ENCODE data around the gene PPP1R1C. TPM values are rescaled to one million over a fixed set of nuclear protein-coding genes. Genes with fewer than 3 reads are reported as not detected.

The PPP1R1C gene
- total RNA-seq, 1 donor from 2014 or later = not detected

- intact Hi-C loops (cut with micrococcal nuclease) = no loop called here
Measured at GRCh38 chr2:181970160-181970794, 15.4 kb upstream of the PPP1R1C start.

- intact Hi-C loops (cut with micrococcal nuclease) = no loop called here
Measured at GRCh38 chr2:181971032-181971431, 14.6 kb upstream of the PPP1R1C start.

GRCh38 chr2:181972431-181973170, 13.1 kb upstream of the PPP1R1C start:
- intact Hi-C loops (cut with micrococcal nuclease) = no loop called here

DNA sequence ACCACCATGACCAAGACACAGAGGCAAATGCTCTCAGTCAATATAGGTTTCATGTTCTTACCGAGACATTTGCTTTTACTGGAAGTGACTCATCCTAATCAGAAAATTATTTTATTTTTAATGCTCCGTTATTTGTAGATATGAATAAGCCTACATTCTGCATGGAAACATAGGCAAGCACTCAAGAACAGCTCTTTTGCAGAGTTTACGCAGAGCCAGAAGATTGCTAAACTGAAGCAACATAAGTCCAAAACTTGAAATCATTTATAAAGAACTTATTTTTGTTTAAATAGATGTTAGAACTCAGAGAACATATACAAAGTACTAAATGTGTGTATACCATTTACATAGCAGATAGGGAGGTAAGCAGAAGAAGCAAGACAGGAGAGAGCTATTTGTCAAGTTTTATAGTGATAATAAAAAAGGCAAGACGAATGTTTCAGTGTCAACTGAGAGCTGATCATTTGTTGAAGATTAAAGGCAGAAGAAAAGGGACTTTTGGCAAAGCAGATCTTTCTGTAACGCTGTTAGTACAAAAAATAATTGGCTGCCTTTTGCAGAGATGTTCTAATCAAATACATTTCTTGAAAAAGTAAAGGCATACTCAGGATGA, 12.4 kb upstream of the PPP1R1C start:
- intact Hi-C loops (cut with micrococcal nuclease) = no loop called here

DNA sequence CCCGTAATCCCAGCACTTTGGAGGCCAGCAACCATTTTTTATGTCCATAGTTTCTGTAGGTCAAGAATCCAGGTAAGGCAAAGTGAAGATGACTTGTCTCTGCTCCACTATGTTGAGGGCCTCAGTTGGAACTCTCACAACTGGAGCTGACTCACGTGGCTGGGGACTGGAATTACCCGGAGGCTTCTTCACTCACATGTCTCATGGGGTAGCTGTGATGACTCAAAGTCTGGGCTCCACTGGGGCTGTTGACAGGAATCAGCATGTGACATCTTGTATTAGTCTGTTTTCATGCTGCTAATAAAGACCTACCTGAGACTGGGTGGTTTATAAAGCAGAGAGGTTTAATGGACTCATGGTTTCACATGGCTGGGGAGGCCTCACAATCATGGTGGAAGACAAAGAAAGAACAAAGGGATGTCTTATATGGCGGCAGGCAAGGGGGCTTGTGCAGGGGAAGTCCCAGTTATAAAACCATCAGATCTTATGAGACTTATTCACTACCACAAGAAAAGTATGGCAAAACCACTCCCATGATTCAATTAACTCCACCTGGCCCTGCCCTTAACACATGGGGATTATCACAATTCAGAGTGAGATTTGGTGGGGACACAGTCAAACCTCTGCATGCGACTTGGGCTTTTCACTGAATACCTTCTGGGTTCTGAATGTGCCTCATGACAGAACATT, 7.8 kb upstream of the PPP1R1C start:
- intact Hi-C loops (cut with micrococcal nuclease) = no loop called here

- intact Hi-C loops (cut with micrococcal nuclease) = no loop called here
Measured at GRCh38 chr2:181978351-181979150, 7.1 kb upstream of the PPP1R1C start.

DNA sequence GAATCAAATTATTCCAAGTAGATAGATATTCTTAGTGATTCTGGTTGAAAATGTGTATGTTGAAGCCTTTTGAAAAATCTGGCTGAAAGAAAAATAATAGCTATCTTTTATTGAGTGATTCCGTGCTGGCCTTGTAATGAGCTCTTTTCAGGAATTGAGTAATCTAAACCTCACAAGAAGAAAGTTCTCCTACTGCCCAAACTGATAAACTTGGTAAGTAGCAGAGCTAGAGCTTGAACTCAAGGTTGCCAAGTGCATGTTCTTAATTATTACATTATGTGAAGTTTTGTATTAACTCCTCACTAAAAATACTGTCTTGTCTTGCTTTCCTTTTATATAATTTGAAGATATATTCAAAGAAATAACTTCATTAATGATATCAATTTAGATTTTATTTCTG, 1.6 kb upstream of the PPP1R1C start:
- intact Hi-C loops (cut with micrococcal nuclease) = no loop called here

- intact Hi-C loops (cut with micrococcal nuclease) = no loop called here
Measured at GRCh38 chr2:181984814-181985631, 630 bp upstream of the PPP1R1C start.

DNA sequence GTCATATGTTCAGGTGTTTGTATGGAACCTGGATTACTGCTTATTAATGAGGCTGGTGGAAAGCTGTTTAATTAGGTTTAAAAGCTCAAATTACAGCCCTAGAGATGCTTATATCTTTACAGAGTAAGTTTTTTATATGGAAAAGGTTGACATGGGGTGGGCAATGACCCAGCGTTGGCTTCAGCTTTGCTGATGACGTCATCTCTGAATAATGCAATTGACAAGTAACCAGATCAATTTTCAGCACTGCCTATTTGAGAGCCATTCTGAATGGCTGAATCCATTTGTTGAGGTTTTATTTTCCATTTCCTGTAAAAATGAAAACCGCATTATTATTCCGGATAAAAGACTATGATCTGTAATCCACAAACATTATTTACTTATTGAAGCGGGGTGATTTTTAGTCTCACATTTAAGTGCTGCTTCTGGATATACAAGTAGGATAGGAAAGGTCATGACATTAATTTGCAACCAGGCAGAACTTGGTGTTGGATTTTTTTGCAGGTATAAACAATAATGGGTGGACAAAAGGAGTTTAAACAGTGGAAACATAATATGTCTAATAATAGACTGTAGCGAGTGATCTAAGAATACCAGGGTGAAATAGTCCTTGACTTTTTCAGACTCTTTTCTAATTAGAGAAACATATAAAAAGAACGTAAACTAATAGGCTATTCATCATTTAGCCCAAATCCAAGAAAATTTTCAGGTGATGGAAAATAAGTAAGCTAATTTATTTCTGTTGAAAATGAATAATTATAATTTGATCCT, 2.7 kb downstream of the PPP1R1C start:
- intact Hi-C loops (cut with micrococcal nuclease) = no loop called here

DNA sequence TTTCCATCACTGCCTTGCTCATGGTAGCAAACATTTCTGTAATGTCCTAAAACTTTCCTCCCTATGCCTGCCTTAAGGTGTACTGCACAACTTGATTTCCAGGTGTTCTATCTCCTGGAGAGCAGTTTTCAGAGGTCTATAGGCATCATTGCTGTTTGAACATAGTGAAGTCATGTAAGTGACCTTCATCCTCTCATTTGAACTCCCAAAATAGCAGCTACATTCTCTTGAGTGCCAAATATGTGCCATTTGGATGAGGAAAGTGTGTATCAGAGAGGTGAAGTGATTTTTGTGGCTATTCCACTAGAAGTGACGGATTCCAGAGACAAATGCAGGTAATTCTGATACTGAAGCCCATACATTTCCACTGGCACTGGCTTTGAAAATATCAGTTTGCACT, 3.4 kb downstream of the PPP1R1C start:
- intact Hi-C loops (cut with micrococcal nuclease) = no loop called here

GRCh38 chr2:181991171-181991885, 5.7 kb downstream of the PPP1R1C start:
- intact Hi-C loops (cut with micrococcal nuclease) = no loop called here

DNA sequence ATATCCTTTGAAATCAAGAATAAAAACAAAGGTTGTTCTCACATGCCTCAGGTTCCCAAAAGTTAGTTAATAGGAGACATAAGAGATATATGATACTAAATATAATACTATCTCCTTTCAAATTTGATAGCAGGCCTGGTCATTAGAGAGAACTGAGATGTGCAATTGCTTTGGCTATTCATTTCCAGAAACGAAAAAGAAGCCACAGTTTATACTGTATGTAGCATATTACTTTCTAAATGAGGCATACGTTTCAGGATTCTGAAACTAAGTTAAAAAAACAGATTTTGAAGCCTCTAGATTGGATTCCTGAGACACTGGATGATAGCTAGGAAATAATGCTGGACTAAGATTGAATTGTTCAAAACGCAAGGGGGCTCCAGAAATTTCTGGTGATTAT, 7.1 kb downstream of the PPP1R1C start:
- intact Hi-C loops (cut with micrococcal nuclease) = no loop called here

GRCh38 chr2:181995289-181995688, 9.6 kb downstream of the PPP1R1C start:
- intact Hi-C loops (cut with micrococcal nuclease) = no loop called here

- intact Hi-C loops (cut with micrococcal nuclease) = no loop called here
Measured at GRCh38 chr2:181998041-181998835, 12.6 kb downstream of the PPP1R1C start.

DNA sequence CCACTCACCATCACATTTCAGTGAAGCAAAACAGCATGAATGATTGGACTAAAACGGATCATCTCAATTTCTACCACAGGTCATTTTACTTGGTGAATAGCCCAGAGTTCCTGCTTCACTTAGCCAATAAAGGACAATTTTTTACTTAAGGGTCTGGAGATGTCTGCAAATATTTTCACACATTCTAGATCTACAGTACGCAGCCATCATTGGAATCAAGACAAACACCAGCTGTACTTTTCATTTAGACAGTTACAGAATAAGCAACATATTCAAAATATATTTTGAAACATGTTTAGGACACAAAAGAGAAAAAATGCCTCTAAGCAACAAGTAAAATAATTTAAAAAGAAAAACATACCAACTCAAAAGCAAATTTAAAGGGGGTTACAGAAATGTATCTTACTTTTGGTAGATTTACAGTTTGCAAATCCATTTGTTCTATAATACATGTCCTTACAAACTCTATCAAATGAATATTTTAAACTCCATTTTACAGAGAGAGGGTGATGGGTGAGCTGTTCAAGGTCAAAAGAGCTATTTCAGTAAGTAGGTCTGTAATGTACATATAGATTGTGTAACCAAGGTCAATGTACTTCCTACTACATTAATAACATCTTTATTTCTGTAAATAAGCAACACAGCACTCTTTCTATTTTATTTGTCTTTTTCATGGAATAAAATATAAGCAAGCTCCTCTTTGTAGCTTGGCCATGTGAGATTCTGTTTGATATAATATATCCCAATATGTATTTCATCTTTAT, 13.4 kb downstream of the PPP1R1C start:
- intact Hi-C loops (cut with micrococcal nuclease) = no loop called here

DNA sequence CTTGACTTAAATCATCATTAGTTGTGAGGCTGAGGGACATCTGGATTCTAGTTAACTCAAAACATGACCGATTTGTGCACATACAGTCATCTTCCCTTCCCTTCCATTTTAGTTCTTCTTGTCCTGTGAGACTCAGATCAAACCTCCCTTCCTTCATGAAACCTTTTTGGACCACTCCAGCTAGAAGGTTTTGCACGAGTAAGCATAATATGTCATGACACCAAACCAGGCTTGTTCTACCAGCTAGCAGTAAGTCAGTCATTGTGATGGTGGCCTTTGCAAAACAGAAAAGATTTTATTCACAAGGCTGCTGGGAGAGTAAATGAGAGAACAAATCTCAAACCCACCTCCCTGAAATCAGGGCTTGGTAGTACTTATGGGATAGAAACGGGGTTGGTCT, 14.3 kb downstream of the PPP1R1C start:
- intact Hi-C loops (cut with micrococcal nuclease) = no loop called here

GRCh38 chr2:182004945-182005520, 19.4 kb downstream of the PPP1R1C start:
- intact Hi-C loops (cut with micrococcal nuclease) = no loop called here
